IMR-90 (cell line): ENCODE data around the gene WDR81. TPM values are rescaled to one million over a fixed set of nuclear protein-coding genes. Genes with fewer than 3 reads are reported as not detected.
"Not testable (repeated sequence)": the region's sequence is repeated elsewhere in the genome, so short reads cannot be mapped to it uniquely, and the experiment has no call there.

ENCODE experiments used
- ATAC-seq: fragments of 200-7000 bp; cut with Tn5 transposase; 2 replicates; pipeline ENCODE4 v1.9.1; 2020; ENCODE audit warnings: low read depth, mild to moderate bottlenecking, moderate library complexity
- BruUV-seq: library from RNA; stranded (reverse); fragments of 400-500 nt; replicated peaks from 2 replicates; lab custom pipeline; 2021; lab: Mats Ljungman, UMichigan
- CTCF ChIA-PET: fragments of 300-600 bp; formaldehyde crosslinking; extraction: SDS; loops from one replicate; lab custom pipeline; 2021; ENCODE audit warnings: antibody characterized with exemption; lab: Yijun Ruan, JAX
- POLR2A ChIA-PET: fragments of 300-600 bp; sonication (Branson Sonifier 250); formaldehyde crosslinking; loops from one replicate; lab custom pipeline; 2022; ENCODE audit warnings: antibody characterized with exemption; ENCODE audit not compliant: unreplicated experiment; lab: Charles Lee
- DNase-seq: peaks from one replicate; pipeline ENCODE4 v3.0.0; 2013
- H2AFZ ChIP-seq: replicated peaks from 2 replicates; pipeline ENCODE3; 2013; ENCODE audit warnings: low read length, mild to moderate bottlenecking; ENCODE audit not compliant: poor library complexity
- H2AK5ac ChIP-seq: 2 replicates; pipeline ENCODE4 v1.6.1; 2013; ENCODE audit warnings: low read depth, low read length, inconsistent platforms
- H2AK9ac ChIP-seq: replicated peaks from 2 replicates; pipeline ENCODE3; 2013; ENCODE audit warnings: mild to moderate bottlenecking, low read depth, low read length, moderate library complexity; ENCODE audit not compliant: poor library complexity
- H2BK120ac ChIP-seq: 2 replicates; pipeline ENCODE4 v1.6.1; 2013; ENCODE audit warnings: low read depth, low read length, inconsistent platforms
- H2BK15ac ChIP-seq: 3 replicates; pipeline ENCODE4 v1.6.1; 2013; ENCODE audit warnings: low read depth, low read length, inconsistent platforms
- H2BK20ac ChIP-seq: 2 replicates; pipeline ENCODE4 v1.6.1; 2013; ENCODE audit warnings: low read depth, mild to moderate bottlenecking, inconsistent platforms, low read length, moderate library complexity
- H2BK5ac ChIP-seq: 2 replicates; pipeline ENCODE4 v1.6.1; 2013; ENCODE audit warnings: mild to moderate bottlenecking, low read depth, low read length, inconsistent platforms; ENCODE audit not compliant: poor library complexity, severe bottlenecking
- H3K14ac ChIP-seq: replicated peaks from 2 replicates; pipeline ENCODE4 v1.6.1; 2013; ENCODE audit warnings: low read depth, low read length, inconsistent platforms
- H3K18ac ChIP-seq: 2 replicates; pipeline ENCODE4 v1.6.1; 2013; ENCODE audit warnings: low read depth, low read length, control low read depth
- H3K23ac ChIP-seq: 2 replicates; pipeline ENCODE4 v1.6.1; 2013; ENCODE audit warnings: low read depth, low read length, inconsistent platforms
- H3K27ac ChIP-seq: 2 replicates; pipeline ENCODE4 v1.5.1; 2013; ENCODE audit warnings: mild to moderate bottlenecking, control low read depth, low read length; ENCODE audit not compliant: insufficient read depth
- H3K27me3 ChIP-seq: 2 replicates; pipeline ENCODE4 v1.6.1; 2013; ENCODE audit warnings: low read length; ENCODE audit not compliant: control insufficient read depth, insufficient read depth
- H3K36me3 ChIP-seq: 2 replicates; pipeline ENCODE4 v1.6.1; 2013; ENCODE audit warnings: low read length, mixed read lengths; ENCODE audit not compliant: control insufficient read depth, insufficient read depth
- H3K4ac ChIP-seq: 2 replicates; pipeline ENCODE4 v1.6.1; 2013; ENCODE audit warnings: low read depth, low read length, inconsistent platforms
- H3K4me1 ChIP-seq: 2 replicates; pipeline ENCODE4 v1.6.1; 2013; ENCODE audit warnings: low read length, mixed read lengths; ENCODE audit not compliant: control insufficient read depth, insufficient read depth
- H3K4me2 ChIP-seq: 2 replicates; pipeline ENCODE4 v1.6.1; 2013; ENCODE audit warnings: low read depth, mild to moderate bottlenecking, control low read depth, low read length, moderate library complexity
- H3K4me3 ChIP-seq: 2 replicates; pipeline ENCODE4 v1.5.1; 2013; ENCODE audit warnings: low read depth, mild to moderate bottlenecking, control low read depth, low read length, moderate library complexity; ENCODE audit not compliant: insufficient read depth
- H3K56ac ChIP-seq: 2 replicates; pipeline ENCODE4 v1.6.1; 2013; ENCODE audit warnings: low read length, inconsistent platforms; ENCODE audit not compliant: insufficient read depth; ENCODE audit errors: extremely low read depth
- H3K79me1 ChIP-seq, 2 experiments: 2 replicates each; pipeline ENCODE4 v1.6.1; 2013; ENCODE audit warnings: low read length in 2 of 2, inconsistent platforms in 1 of 2, low read depth in 1 of 2
- H3K9ac ChIP-seq: 2 replicates; pipeline ENCODE4 v1.6.1; 2013; ENCODE audit warnings: low read depth, low read length, control low read depth
- H3K9me1 ChIP-seq: 2 replicates; pipeline ENCODE4 v1.6.1; 2013; ENCODE audit warnings: low read length, inconsistent platforms; ENCODE audit not compliant: insufficient read depth
- H3K9me3 ChIP-seq: 2 replicates; pipeline ENCODE4 v1.6.1; 2013; ENCODE audit warnings: low read length; ENCODE audit not compliant: control insufficient read depth, insufficient read depth
- H4K20me1 ChIP-seq: 2 replicates; pipeline ENCODE4 v1.6.1; 2013; ENCODE audit warnings: low read length, inconsistent platforms; ENCODE audit not compliant: insufficient read depth
- H4K5ac ChIP-seq: 2 replicates; pipeline ENCODE4 v1.6.1; 2013; ENCODE audit warnings: mild to moderate bottlenecking, low read depth, low read length, control low read depth
- H4K8ac ChIP-seq, 2 experiments: 2 replicates each; pipeline ENCODE4 v1.6.1; 2013; ENCODE audit warnings: low read depth in 2 of 2, low read length in 2 of 2, control low read depth in 1 of 2, inconsistent platforms in 1 of 2
- H4K91ac ChIP-seq: 2 replicates; pipeline ENCODE4 v1.6.1; 2013; ENCODE audit warnings: low read depth, low read length, inconsistent platforms; ENCODE audit not compliant: insufficient read depth
- WGBS, 2 experiments: methylation state at CpG; one replicate each; pipeline versions ENCODE4 v1.1.5 to v1.1.7; 2013; ENCODE audit warnings: missing lambda C conversion rate in 2 of 2; ENCODE audit not compliant: insufficient read length in 1 of 2; ENCODE audit errors: extremely low coverage in 2 of 2; 5-methylcytosine and 5-hydroxymethylcytosine counted together
- dilution Hi-C: fragments of 300-500 bp; cut with HindIII; formaldehyde crosslinking; loops from one replicate; pipeline ENCODE4 v1.14.3; 2018; ENCODE audit warnings: low sequenced_read_pairs; ENCODE audit not compliant: unreplicated experiment
- in situ Hi-C: fragments of 300-500 bp; cut with MboI; formaldehyde crosslinking; loops from 3 replicates; pipeline ENCODE4 v1.14.3; 2019; ENCODE audit warnings: low sequenced_read_pairs, inconsistent platforms, mixed read lengths
- intact Hi-C: fragments of 100-400 bp; cut with micrococcal nuclease; formaldehyde crosslinking; loops from 2 replicates; pipeline ENCODE4 v1.10.0; 2022
- polyA plus RNA-seq, 3 experiments: library from polyadenylated mRNA; depleted of rRNA; stranded (reverse); fragments of >200 nt; gene quantifications; 2 replicates each; pipeline ENCODE4 v1.2.3, GENCODE V29; 2012; ENCODE audit warnings: low replicate concordance in 1 of 3
- total RNA-seq: library from RNA; depleted of rRNA; stranded (reverse); fragments of >200 nt; gene quantifications from 2 replicates; pipeline ENCODE4 v1.2.3, GENCODE V29; 2012

WDR81 gene
- total and polyA plus RNA-seq, 2 of the 4 experiments (the other 2 are of a cell fraction) = 3.0 to 8.4 TPM

DNA sequence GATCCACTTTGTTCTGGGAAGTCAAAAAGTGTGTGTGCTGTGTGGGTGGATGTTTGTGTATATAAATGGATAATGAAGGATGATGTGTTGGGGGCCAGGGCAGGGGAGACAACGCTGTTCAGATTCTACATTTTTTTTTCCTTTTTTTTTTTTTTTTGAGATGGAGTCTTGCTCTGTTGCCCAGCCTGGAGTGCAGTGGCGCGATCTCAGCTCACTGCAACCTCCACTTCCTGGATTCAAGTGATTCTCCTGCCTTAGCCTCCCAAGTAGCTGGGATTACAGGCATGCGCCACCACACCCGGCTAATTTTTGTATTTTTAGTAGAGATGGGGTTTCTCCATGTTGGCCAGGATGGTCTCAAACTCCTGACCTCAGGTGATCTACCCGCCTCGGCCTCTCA lies 40.2 kb downstream of the WDR81 start:
- in situ Hi-C loops, H2AK5ac ChIP-seq, intact Hi-C loops, H2BK15ac ChIP-seq, H3K9me1 ChIP-seq, POLR2A ChIA-PET, H3K18ac ChIP-seq, DNase-seq, H3K56ac ChIP-seq, H3K79me1 ChIP-seq, H3K9me3 ChIP-seq, ATAC-seq, dilution Hi-C loops, BruUV-seq, H4K20me1 ChIP-seq, H3K36me3 ChIP-seq, H3K4me3 ChIP-seq, H3K27me3 ChIP-seq: not testable (repeated sequence)
- peak overlapping the region; percentile 31; the same call in 1 of the 2 replicates for H3K14ac ChIP-seq
- peak overlapping the region; percentile 9; the same call in 1 of the 2 replicates for H4K91ac ChIP-seq
- peak overlapping the region; percentile 4; the same call in 1 of the 2 replicates for H3K9ac ChIP-seq
- no CpG with 5 or more reads among the region's 7 CpGs for WGBS, 2 experiments
- H3K4ac ChIP-seq = peak overlapping the region; percentile 39
- H2AK9ac ChIP-seq = peak overlapping the region; percentile 65
- peak overlapping the region; percentile 61 for H2BK5ac ChIP-seq
- H4K5ac ChIP-seq = peak overlapping the region; percentile 4; the same call in 1 of the 2 replicates
- 0 out of 2 replicates have a peak overlapping the region, but pooled peaks have one; percentile 14 for H3K23ac ChIP-seq
- peak overlapping the region; percentile 29 for H3K4me2 ChIP-seq
- H2BK120ac ChIP-seq = peak overlapping the region; percentile 26; the same call in 1 of the 2 replicates
- peak overlapping the region; percentile 42 for H2BK20ac ChIP-seq
- peak overlapping the region; percentile 91 for H2AFZ ChIP-seq
- CTCF ChIA-PET = interaction anchor here (1.3 kb wide), 1 partner anchor 12 kb away, joined by 3 read pairs; no protein-coding TSS in a partner anchor
- H4K8ac ChIP-seq = peak overlapping the region; percentile 4 to 93; a peak in 3 of 4 replicates
- H3K4me1 ChIP-seq = peaks cover 21% of the 10 kb centered on the region
- H3K27ac ChIP-seq = peak overlapping the region; percentile 36; the same call in 1 of the 2 replicates
